IMR-90 (cell line): Measurements from ENCODE around the gene ZMIZ1.

Experiments
- USF2 ChIP-seq: fragments of 150-350 bp; IDR thresholded peaks from 2 replicates; pipeline ENCODE4 v1.6.1; 2017; ENCODE audit warnings: mild to moderate bottlenecking, antibody characterized with exemption, low read length, low read depth
- TF ChIP-seq, protein P1 (sequence below): conservative IDR thresholded peaks from 2 replicates; pipeline ENCODE4 v1.5.1; 2012; ENCODE audit warnings: mild to moderate bottlenecking, low read depth, low read length, improper control_type of control experiment

GRCh38 chr10:79028451-79029010 lies 40.2 kb upstream of the ZMIZ1 start:
- TF ChIP-seq, protein P1, sequence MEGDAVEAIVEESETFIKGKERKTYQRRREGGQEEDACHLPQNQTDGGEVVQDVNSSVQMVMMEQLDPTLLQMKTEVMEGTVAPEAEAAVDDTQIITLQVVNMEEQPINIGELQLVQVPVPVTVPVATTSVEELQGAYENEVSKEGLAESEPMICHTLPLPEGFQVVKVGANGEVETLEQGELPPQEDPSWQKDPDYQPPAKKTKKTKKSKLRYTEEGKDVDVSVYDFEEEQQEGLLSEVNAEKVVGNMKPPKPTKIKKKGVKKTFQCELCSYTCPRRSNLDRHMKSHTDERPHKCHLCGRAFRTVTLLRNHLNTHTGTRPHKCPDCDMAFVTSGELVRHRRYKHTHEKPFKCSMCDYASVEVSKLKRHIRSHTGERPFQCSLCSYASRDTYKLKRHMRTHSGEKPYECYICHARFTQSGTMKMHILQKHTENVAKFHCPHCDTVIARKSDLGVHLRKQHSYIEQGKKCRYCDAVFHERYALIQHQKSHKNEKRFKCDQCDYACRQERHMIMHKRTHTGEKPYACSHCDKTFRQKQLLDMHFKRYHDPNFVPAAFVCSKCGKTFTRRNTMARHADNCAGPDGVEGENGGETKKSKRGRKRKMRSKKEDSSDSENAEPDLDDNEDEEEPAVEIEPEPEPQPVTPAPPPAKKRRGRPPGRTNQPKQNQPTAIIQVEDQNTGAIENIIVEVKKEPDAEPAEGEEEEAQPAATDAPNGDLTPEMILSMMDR: no peak
- TF ChIP-seq USF2: no peak
